ENCODE data around the gene CABCOCO1. TPM values are rescaled to one million over a fixed set of nuclear protein-coding genes. Genes with fewer than 3 reads are reported as not detected.
"Not testable (repeated sequence)": the region's sequence is repeated elsewhere in the genome, so short reads cannot be mapped to it uniquely, and the experiment has no call there.

The CABCOCO1 gene
- total RNA-seq, 1 donor from 2014 or later: not detected

DNA sequence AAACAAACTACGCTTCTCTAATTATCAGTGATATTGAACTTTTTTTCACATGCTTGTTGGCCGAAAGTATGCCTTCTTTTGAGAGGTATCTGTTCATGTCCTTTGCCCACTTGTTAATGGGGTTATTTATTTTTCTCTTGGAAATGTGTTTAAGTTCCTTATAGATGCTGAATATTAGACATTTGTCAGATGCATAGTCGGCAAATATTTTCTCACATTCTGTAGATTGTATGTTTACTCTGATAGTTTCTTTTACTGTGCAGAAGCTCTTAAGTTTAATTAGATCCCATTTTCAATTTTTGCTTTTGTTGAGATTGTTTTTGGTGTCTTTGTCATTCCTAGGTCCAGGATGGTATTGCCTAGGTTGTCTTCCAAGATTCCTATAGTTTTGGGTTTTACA, 73.2 kb downstream of the CABCOCO1 start:
- Histone ChIP-seq H3K27ac (no peak overlapping the region), H3K36me3 (no peaks in the 10 kb centered on the region), H3K27me3 (no peaks in the 10 kb centered on the region), H3F3A (ENCODE audit: low read depth) (no peaks in the 10 kb centered on the region), H3K9ac (no peak overlapping the region), H4K20me1 (ENCODE audit: low read depth) (no peaks in the 10 kb centered on the region), H3K4me2 (no peak overlapping the region), H3K4me3 (no peak overlapping the region), H2AFZ (replicated peaks) (no peak overlapping the region), H3K4me1 (no peaks in the 10 kb centered on the region), H3K79me2 (ENCODE audit: low read depth) (no peaks in the 10 kb centered on the region), H3K9me3 (ENCODE audit: low read depth) (no peaks in the 10 kb centered on the region)
- Mint-ChIP-seq H3K9me3 (no peaks in the 10 kb centered on the region), H3K4me1 (no peaks in the 10 kb centered on the region), H3K4me3 (no peak overlapping the region), H3K27ac (no peak overlapping the region), H3K27me3 (ENCODE audit: insufficient read depth, low read depth) (no peaks in the 10 kb centered on the region), H3K36me3 (no peaks in the 10 kb centered on the region)
- TF ChIP-seq EZH2 (IDR thresholded peaks at IDR 0.05): no peak
- no peak for TF ChIP-seq EZH2phosphoT487 (IDR thresholded peaks at IDR 0.05)
- TF ChIP-seq, protein P1, sequence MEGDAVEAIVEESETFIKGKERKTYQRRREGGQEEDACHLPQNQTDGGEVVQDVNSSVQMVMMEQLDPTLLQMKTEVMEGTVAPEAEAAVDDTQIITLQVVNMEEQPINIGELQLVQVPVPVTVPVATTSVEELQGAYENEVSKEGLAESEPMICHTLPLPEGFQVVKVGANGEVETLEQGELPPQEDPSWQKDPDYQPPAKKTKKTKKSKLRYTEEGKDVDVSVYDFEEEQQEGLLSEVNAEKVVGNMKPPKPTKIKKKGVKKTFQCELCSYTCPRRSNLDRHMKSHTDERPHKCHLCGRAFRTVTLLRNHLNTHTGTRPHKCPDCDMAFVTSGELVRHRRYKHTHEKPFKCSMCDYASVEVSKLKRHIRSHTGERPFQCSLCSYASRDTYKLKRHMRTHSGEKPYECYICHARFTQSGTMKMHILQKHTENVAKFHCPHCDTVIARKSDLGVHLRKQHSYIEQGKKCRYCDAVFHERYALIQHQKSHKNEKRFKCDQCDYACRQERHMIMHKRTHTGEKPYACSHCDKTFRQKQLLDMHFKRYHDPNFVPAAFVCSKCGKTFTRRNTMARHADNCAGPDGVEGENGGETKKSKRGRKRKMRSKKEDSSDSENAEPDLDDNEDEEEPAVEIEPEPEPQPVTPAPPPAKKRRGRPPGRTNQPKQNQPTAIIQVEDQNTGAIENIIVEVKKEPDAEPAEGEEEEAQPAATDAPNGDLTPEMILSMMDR (IDR thresholded peaks at IDR 0.05): no peak
- no peak for DNase-seq (ENCODE audit: low spot score)

DNA sequence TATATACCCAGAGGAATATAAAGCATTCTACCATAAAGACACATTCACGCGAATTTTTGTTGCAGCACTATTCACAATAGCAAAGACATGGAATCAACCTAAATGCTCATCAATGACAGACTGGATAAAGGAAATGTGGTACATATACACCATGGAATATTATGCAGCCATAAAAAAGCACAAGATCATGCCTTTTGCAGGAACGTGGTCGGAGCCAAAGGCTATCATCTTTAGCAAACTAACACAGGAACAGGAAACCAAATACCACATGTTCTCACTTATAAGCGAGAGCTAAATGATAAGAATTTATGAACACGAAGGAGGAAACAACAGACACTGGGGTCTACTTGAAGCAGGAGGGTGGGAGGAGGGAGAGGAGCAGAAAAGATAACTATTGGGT, 74.7 kb downstream of the CABCOCO1 start:
- not testable (repeated sequence) for H4K20me1 ChIP-seq (ENCODE audit: low read depth); H3K27ac Mint-ChIP-seq; H3K27me3 ChIP-seq; H3K4me1 ChIP-seq; H3K9ac ChIP-seq; H3K9me3 ChIP-seq (ENCODE audit: low read depth); H3K4me3 ChIP-seq; H3F3A ChIP-seq (ENCODE audit: low read depth); H3K27me3 Mint-ChIP-seq (ENCODE audit: insufficient read depth, low read depth); H3K36me3 ChIP-seq; H3K4me1 Mint-ChIP-seq; H2AFZ ChIP-seq (replicated peaks); H3K4me2 ChIP-seq; H3K4me3 Mint-ChIP-seq; H3K9me3 Mint-ChIP-seq; H3K79me2 ChIP-seq (ENCODE audit: low read depth); H3K36me3 Mint-ChIP-seq; H3K27ac ChIP-seq; DNase-seq (ENCODE audit: low spot score)

DNA sequence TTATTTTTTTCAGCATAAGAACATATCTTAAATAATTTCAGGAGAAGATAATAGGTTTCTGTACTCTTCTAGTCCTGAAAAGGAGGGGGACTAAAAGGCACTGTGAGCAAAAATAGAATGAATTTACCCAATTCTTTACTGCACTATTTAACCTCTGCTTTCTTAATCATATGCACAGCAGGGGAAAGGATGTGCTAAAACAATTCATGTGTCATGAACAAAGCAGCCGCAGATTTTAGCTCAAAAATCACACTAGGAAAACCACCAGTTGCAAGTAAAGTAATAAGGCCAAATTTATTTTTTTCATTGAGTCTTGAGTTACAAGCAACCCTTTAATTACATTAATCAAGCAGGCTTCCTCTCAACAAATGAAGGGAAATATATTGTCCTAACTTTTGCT, 80.1 kb downstream of the CABCOCO1 start:
- Histone ChIP-seq H3K27ac (no peak overlapping the region), H3K9me3 (ENCODE audit: low read depth) (no peaks in the 10 kb centered on the region), H3K4me2 (no peak overlapping the region), H3F3A (ENCODE audit: low read depth) (no peaks in the 10 kb centered on the region), H3K9ac (no peak overlapping the region), H3K4me3 (no peak overlapping the region), H4K20me1 (ENCODE audit: low read depth) (no peaks in the 10 kb centered on the region), H3K27me3 (no peaks in the 10 kb centered on the region), H3K4me1 (no peaks in the 10 kb centered on the region), H3K79me2 (ENCODE audit: low read depth) (no peaks in the 10 kb centered on the region), H3K36me3 (no peaks in the 10 kb centered on the region), H2AFZ (replicated peaks) (no peak overlapping the region)
- DNase-seq (ENCODE audit: low spot score): no peak
- no peak overlapping the region for H3K4me3 Mint-ChIP-seq
- H3K36me3 Mint-ChIP-seq: no peaks in the 10 kb centered on the region
- no peaks in the 10 kb centered on the region for H3K27me3 Mint-ChIP-seq (ENCODE audit: insufficient read depth, low read depth)
- no peak overlapping the region for H3K27ac Mint-ChIP-seq
- H3K9me3 Mint-ChIP-seq: no peaks in the 10 kb centered on the region
- peaks cover 6% of the 10 kb centered on the region for H3K4me1 Mint-ChIP-seq
- TF ChIP-seq, protein P1 (IDR thresholded peaks at IDR 0.05): no peak
- TF ChIP-seq EZH2phosphoT487 (IDR thresholded peaks at IDR 0.05) (no peak), EZH2 (IDR thresholded peaks at IDR 0.05) (no peak)

DNA sequence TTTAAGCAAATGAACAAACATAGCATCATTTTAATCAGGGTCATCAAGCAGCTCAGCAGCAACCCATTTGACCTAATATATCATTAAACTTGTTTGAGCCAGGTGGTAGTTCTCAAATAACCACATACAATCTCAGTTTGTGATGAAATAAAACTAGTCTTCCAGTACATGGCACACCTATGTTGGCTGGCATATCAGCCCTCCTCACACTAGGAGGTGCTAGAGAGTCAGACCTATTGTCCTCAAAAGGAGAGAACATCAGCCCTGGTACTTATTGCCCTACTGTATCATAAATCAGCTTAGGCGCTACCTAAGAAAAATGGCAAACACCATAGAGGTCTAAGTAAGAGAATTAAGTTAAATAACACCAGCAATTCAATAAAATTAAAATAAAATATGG, 81.7 kb downstream of the CABCOCO1 start:
- Mint-ChIP-seq H3K27me3 (ENCODE audit: insufficient read depth, low read depth) (no peaks in the 10 kb centered on the region), H3K4me3 (no peak overlapping the region), H3K4me1 (peaks cover 6% of the 10 kb centered on the region), H3K27ac (no peak overlapping the region), H3K9me3 (no peaks in the 10 kb centered on the region), H3K36me3 (no peaks in the 10 kb centered on the region)
- DNase-seq (ENCODE audit: low spot score): no peak
- H3K9me3 ChIP-seq (ENCODE audit: low read depth): no peaks in the 10 kb centered on the region
- no peaks in the 10 kb centered on the region for H3K36me3 ChIP-seq
- no peaks in the 10 kb centered on the region for H3F3A ChIP-seq (ENCODE audit: low read depth)
- H4K20me1 ChIP-seq (ENCODE audit: low read depth): no peaks in the 10 kb centered on the region
- no peak overlapping the region for H2AFZ ChIP-seq (replicated peaks)
- no peak overlapping the region for H3K9ac ChIP-seq
- H3K27ac ChIP-seq: no peak overlapping the region
- H3K79me2 ChIP-seq (ENCODE audit: low read depth): no peaks in the 10 kb centered on the region
- no peaks in the 10 kb centered on the region for H3K27me3 ChIP-seq
- no peaks in the 10 kb centered on the region for H3K4me1 ChIP-seq
- no peak overlapping the region for H3K4me2 ChIP-seq
- H3K4me3 ChIP-seq: no peak overlapping the region
- TF ChIP-seq, protein P1 (IDR thresholded peaks at IDR 0.05): peak; percentile 36
- no peak for TF ChIP-seq EZH2 (IDR thresholded peaks at IDR 0.05)

Measured in neural progenitor cell (in vitro differentiated cells).